Gastroesophageal sphincter (tissue), 4 donors: ENCODE results near the gene RAI1. TPM values are rescaled to one million over a fixed set of nuclear protein-coding genes. Genes with fewer than 3 reads are reported as not detected.
"Not testable (repeated sequence)": the region's sequence is repeated elsewhere in the genome, so short reads cannot be mapped to it uniquely, and the experiment has no call there.

Source experiments
- ATAC-seq: fragments of 150-250 bp; one replicate; pipeline ENCODE4 v1.9.1; 2016; ENCODE audit warnings: mild to moderate bottlenecking, moderate library complexity
- H3K27ac ChIP-seq, 4 donors: fragments of 200-600 bp; sonication (generic) in 3 of 4; 1 replicate in 3 of 4; 2 replicates in 1 of 4; pipeline ENCODE4 v1.5.1; 2016 to 2019
- H3K27me3 ChIP-seq: fragments of 200-600 bp; sonication (generic); one replicate; pipeline ENCODE4 v1.5.1; 2019
- H3K36me3 ChIP-seq, 2 donors: fragments of 200-600 bp; sonication (generic); one replicate each; pipeline ENCODE4 v1.5.1; 2019; ENCODE audit warnings: control low read depth in 1 of 2
- H3K4me1 ChIP-seq, 3 donors: fragments of 200-600 bp; sonication (generic); 1 replicate in 2 of 3; 2 replicates in 1 of 3; pipeline ENCODE4 v1.5.1; 2016 to 2019; ENCODE audit warnings: control low read depth in 2 of 3
- H3K4me3 ChIP-seq, 2 donors: fragments of 200-600 bp; sonication (generic); one replicate each; pipeline ENCODE4 v1.5.1; 2019; ENCODE audit warnings: mild to moderate bottlenecking in 1 of 2, moderate library complexity in 1 of 2
- H3K9me3 ChIP-seq, 3 donors: fragments of 200-600 bp; sonication (generic); one replicate each; pipeline ENCODE4 v1.5.1; 2017 to 2019; ENCODE audit warnings: control low read depth in 2 of 3
- EP300 ChIP-seq: sonication (generic); formaldehyde crosslinking; IDR thresholded peaks from one replicate; pipeline ENCODE4 v1.6.1; 2017; ENCODE audit warnings: antibody characterized with exemption, mild to moderate bottlenecking
- POLR2A ChIP-seq, 2 donors: fragments of 450-650 bp; IDR thresholded peaks; one replicate each; pipeline ENCODE4 v1.6.1; 2017; ENCODE audit warnings: antibody characterized with exemption in 2 of 2, mild to moderate bottlenecking in 2 of 2, moderate library complexity in 1 of 2
- POLR2AphosphoS5 ChIP-seq: sonication (generic); formaldehyde crosslinking; IDR thresholded peaks from one replicate; pipeline ENCODE4 v1.6.1; 2017; ENCODE audit warnings: antibody characterized with exemption
- WGBS, 2 donors: methylation state at CpG; one replicate each; pipeline ENCODE4 v1.1.5; 2018; ENCODE audit warnings: low coverage in 1 of 2; 5-methylcytosine and 5-hydroxymethylcytosine counted together
- total RNA-seq, 4 donors: library from RNA; depleted of rRNA; stranded (reverse); fragments of >200 nt; gene quantifications; one replicate each; pipeline ENCODE4 v1.1.0, GENCODE V29; 2016
- TF ChIP-seq, protein P1 (sequence below), 4 experiments: fragments of 200-600 bp in 2 of 4; fragments of 450-650 bp in 2 of 4; sonication (generic) in 1 of 4; IDR thresholded peaks; one replicate each; pipeline ENCODE4 v1.5.1; 2017 to 2019; ENCODE audit warnings: antibody characterized with exemption in 4 of 4, mild to moderate bottlenecking in 2 of 4, moderate library complexity in 2 of 4

The RAI1 gene
- total RNA-seq, 4 donors from 2014 or later = 15.9 to 39.7 (median 28.3) TPM

DNA sequence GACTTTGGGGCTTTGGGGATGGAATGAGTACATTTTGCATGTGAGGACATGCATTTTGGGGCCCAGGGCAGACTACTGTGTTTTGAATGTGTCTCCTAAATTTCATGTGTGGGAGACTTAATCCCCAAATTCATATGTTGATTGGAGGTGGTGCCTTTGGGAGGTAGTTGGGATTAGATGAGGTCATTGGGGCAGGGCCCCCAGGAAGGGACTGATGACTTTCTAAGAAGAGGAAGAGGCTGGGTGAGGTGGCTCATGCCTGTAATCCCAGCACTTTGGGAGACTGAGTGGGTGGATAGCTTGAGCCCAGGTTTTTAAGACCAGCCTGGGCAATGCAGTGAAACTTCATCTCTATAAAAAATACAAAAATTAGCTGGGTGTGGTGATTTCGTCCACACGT, 42.8 kb upstream of the RAI1 start:
- WGBS, 2 donors = 71% methylated on average over 2 of the region's 2 CpGs; no CpG with 5 or more reads in 1 of the 2 donors

GRCh38 chr17:17639661-17640270, 41.5 kb upstream of the RAI1 start:
- H3K27ac ChIP-seq, H3K36me3 ChIP-seq, H3K27me3 ChIP-seq, H3K9me3 ChIP-seq, H3K4me3 ChIP-seq, ATAC-seq: not testable (repeated sequence)
- 51% methylated on average over 4 to 6 of the region's 9 CpGs for WGBS, 2 donors
- peaks cover 0 to 16% (median 0%) of the 10 kb centered on the region in 3 donors for H3K4me1 ChIP-seq

More for the DNA sequence above, 42.8 kb upstream of the RAI1 start:
- H3K36me3 ChIP-seq = no peaks in the 10 kb centered on the region
- no peaks in the 10 kb centered on the region for H3K9me3 ChIP-seq
- no peak for TF ChIP-seq POLR2A (IDR thresholded peaks at IDR 0.05)
- TF ChIP-seq EP300 = no peak
- TF ChIP-seq, protein P1, sequence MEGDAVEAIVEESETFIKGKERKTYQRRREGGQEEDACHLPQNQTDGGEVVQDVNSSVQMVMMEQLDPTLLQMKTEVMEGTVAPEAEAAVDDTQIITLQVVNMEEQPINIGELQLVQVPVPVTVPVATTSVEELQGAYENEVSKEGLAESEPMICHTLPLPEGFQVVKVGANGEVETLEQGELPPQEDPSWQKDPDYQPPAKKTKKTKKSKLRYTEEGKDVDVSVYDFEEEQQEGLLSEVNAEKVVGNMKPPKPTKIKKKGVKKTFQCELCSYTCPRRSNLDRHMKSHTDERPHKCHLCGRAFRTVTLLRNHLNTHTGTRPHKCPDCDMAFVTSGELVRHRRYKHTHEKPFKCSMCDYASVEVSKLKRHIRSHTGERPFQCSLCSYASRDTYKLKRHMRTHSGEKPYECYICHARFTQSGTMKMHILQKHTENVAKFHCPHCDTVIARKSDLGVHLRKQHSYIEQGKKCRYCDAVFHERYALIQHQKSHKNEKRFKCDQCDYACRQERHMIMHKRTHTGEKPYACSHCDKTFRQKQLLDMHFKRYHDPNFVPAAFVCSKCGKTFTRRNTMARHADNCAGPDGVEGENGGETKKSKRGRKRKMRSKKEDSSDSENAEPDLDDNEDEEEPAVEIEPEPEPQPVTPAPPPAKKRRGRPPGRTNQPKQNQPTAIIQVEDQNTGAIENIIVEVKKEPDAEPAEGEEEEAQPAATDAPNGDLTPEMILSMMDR (IDR thresholded peaks at IDR 0.05) = no peak
- TF ChIP-seq POLR2AphosphoS5 = no peak
- H3K27ac ChIP-seq = no peak overlapping the region
- no peak overlapping the region for H3K4me3 ChIP-seq
- peaks cover 15% of the 10 kb centered on the region for H3K27me3 ChIP-seq
- no peak for ATAC-seq
- H3K4me1 ChIP-seq = peaks cover 0 to 16% (median 0%) of the 10 kb centered on the region in 3 donors

- no peaks in the 10 kb centered on the region for H3K36me3 ChIP-seq
- 0 to 30% methylated on average over 3 to 12 of the region's 14 CpGs for WGBS, 2 donors
- peak; percentile 81 for ATAC-seq
- peaks cover 7% of the 10 kb centered on the region for H3K27me3 ChIP-seq
- no peak overlapping the region for H3K27ac ChIP-seq
- peaks cover 0 to 8% (median 0%) of the 10 kb centered on the region in 3 donors for H3K4me1 ChIP-seq
- peaks cover 0 to 10% (median 0%) of the 10 kb centered on the region in 3 donors for H3K9me3 ChIP-seq
- TF ChIP-seq, protein P1 (IDR thresholded peaks at IDR 0.05) = peak in 3 of 4 experiments; percentile 89 to 94 (median 92)
- no peak for TF ChIP-seq POLR2A (IDR thresholded peaks at IDR 0.05)
- no peak overlapping the region for H3K4me3 ChIP-seq
These were observed 39.4 kb upstream of the RAI1 start for GRCh38 chr17:17641621-17642409.

GRCh38 chr17:17645148-17645547, 36.1 kb upstream of the RAI1 start:
- not testable (repeated sequence) for H3K4me3 ChIP-seq, H3K36me3 ChIP-seq, H3K27me3 ChIP-seq, ATAC-seq, H3K27ac ChIP-seq, H3K4me1 ChIP-seq
- 10 to 79% methylated on average over 2 to 3 of the region's 4 CpGs for WGBS, 2 donors
- peaks cover 0 to 10% (median 0%) of the 10 kb centered on the region in 3 donors for H3K9me3 ChIP-seq

GRCh38 chr17:17645961-17646360, 35.3 kb upstream of the RAI1 start:
- Histone ChIP-seq H3K4me1 (peaks cover 0 to 6% (median 0%) of the 10 kb centered on the region in 3 donors), H3K9me3 (peaks cover 0 to 10% (median 0%) of the 10 kb centered on the region in 3 donors), H3K27me3 (peaks cover 7% of the 10 kb centered on the region), H3K27ac (no peak overlapping the region), H3K36me3 (no peaks in the 10 kb centered on the region), H3K4me3 (no peak overlapping the region)
- TF ChIP-seq POLR2AphosphoS5 (no peak), EP300 (no peak), POLR2A (IDR thresholded peaks at IDR 0.05) (no peak)
- TF ChIP-seq, protein P1 (IDR thresholded peaks at IDR 0.05) = no peak
- no peak for ATAC-seq
- WGBS, 2 donors = 86 to 92% methylated on average over 1 to 2 of the region's 2 CpGs
